NCI-H187 treated with DMSO at 0.1 percent for 48 hours (cell line): ENCODE results near the gene PPM1F.

Source experiments
- DNase-seq: peaks from one replicate; lab custom pipeline; 2025; lab: John Stamatoyannopoulos, UW

Gene PPM1F

GRCh38 chr22:21975854-21976345 is 23.3 kb upstream of the PPM1F start:
- no peak for DNase-seq

DNA sequence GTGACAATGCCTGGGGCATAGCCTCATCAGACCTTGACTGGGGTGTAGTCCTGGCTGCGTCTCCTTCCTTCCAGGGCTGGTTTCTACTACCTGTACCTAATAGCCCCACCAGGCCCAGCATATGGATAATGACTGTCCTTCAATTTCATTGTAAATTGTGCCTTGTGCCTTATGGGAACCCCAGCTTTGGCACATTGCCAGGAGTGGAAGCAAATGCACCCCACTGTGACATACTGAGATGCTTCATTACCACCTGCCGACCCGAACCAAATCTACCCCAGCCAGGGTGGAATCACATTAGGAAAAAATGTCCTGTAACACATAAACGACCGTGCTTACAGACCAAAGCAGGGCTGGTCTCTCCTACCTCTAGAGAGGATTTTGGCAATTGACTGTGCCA is 22.6 kb upstream of the PPM1F start:
- no peak for DNase-seq

DNA sequence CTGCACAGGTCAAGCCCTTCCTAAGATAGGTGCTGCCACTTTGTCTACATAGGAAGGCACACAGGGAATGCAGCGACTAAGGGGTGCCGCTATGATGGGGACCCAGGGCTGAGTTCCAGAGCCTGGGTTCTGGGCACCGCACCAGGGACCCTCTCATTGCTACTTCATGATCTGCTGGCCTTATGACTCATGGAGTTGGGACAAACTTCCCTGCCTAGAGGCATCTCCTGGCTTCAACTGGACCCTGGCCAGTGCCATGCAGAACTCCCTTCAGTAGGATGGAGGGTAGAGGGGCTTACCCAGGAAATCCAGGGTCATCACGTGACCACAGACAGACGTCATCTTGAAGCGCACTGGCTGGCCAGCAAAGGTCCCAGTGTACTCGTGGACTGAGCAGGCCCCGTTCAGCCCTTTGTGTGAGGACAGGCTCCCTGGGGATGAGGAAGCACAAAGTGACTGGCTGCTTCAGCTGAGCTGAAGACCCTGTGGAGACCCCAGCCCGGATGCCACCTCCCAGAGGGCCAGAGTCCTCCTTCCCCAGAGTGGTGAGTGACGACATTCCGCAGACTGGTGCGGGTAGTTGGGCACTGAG is 21.5 kb upstream of the PPM1F start:
- DNase-seq: no peak

GRCh38 chr22:21972806-21973205 is 20.2 kb upstream of the PPM1F start:
- no peak for DNase-seq

DNA sequence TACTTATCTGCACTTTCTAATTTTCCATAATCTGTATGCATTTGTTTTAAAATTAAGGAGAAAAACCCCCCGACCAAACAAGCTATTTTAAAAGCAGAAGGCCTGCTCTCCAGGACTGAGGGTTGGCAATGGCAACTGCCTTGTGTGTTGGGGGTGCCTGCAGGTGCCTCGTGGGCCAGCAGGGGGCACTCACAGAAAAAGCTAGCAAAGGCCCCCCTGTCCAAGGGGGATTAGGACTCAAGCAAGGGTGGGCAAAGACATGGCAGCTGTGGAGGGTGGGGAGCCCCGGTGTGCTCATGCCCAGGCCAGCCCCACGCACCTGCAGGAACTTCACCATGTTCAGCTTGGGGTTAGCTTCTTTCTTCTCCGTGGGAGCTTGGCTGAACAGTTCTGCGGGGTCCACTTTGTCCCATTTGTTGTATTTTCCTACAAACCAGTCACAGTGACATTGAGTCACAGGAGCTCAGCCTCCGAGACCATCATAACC is 19.7 kb upstream of the PPM1F start:
- DNase-seq: no peak

DNA sequence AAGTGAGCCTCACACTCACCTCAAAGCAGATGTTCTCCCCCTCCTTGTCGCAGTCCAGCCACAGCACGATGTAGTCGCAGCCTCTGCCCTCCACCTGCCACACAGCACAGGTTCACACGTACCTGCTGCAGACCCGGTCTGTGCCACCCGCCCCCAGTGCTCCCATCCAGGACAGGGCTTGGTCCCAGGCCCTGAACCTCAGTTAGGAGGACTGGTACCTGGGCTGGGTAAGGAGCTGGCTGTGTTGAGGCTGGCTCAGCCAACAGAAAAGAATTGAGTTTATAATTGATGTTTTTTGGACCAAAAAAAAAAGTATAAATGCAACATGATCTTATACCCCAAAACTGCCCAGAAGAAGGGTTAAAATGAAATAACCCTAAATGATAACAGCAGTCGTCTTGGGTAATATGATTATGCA is 19.2 kb upstream of the PPM1F start:
- no peak for DNase-seq

- DNase-seq: no peak
These were observed 18.4 kb upstream of the PPM1F start for GRCh38 chr22:21970800-21971617.

- no peak for DNase-seq
These were observed 17.6 kb upstream of the PPM1F start for GRCh38 chr22:21970037-21970799.

GRCh38 chr22:21968452-21969129 is 15.9 kb upstream of the PPM1F start:
- no peak for DNase-seq

- DNase-seq: no peak
These were observed 15.1 kb upstream of the PPM1F start for GRCh38 chr22:21967693-21968271.

- DNase-seq: no peak
These were observed 14.2 kb upstream of the PPM1F start for GRCh38 chr22:21966643-21967516.

- no peak for DNase-seq
These were observed 13.2 kb upstream of the PPM1F start for GRCh38 chr22:21965762-21966288.

GRCh38 chr22:21964918-21965484 is 12.4 kb upstream of the PPM1F start:
- DNase-seq: no peak

DNA sequence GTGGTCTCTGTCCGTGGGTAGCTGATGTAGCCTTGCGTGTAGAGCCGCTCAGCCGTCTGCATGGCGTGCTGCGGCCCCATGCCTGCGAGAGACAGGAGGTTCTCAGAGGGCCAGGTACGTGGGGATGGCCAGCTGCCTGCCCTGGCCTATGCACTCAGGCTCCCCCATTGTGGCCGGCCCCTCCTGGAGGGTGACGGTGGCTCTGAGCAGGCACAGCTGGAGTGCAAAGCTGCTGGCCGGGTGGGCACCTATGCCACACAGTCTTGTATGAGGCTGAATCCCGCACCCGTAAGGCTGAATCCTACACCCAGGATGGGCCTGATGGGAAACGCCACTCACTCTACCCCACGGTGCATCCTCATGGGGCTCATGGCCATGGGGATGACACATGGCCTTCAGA is 11.6 kb upstream of the PPM1F start:
- no peak for DNase-seq

DNA sequence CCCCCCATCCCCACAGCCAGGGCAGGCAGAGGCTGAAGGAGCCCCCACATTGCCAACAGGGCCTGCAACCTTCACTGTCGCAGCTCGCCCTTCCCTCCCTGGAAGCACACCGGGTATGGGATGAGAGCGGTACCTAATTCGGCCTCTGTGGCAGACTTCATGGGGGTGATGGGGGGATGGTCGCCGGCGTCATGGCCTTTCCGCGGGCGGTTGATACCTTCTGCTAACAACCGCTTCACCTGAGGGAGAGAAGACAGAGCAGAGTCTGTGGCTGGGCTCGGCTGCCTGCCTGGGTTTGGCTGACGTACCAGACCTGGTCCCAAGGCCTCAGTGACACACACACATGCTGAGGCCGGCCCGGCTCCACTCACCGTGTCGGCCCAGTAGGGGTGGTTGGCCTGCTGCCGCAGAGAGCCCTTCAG is 11.2 kb upstream of the PPM1F start:
- no peak for DNase-seq

DNA sequence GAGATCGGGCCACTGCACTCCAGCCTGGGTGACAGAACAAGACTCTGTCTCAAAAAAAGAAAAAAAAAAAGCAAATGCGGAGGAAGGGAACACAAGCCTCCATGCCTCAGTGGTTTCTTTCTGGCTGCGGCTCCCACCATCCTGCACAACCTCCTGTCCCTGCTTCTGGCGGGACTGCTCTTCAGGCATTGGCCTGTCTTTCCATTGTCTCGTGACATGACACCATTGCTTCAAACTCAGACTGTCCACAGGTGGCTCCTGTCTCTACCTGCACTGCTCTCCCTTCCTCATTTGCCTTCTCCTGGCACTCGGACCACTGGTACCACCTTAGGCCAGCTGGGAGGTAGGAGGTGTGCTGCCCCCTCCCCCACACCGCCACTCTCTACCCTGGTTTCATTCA is 10.6 kb upstream of the PPM1F start:
- no peak for DNase-seq

- DNase-seq: no peak
These were observed 10.0 kb upstream of the PPM1F start for GRCh38 chr22:21962655-21962949.

- no peak for DNase-seq
These were observed 9.4 kb upstream of the PPM1F start for GRCh38 chr22:21961886-21962654.

DNA sequence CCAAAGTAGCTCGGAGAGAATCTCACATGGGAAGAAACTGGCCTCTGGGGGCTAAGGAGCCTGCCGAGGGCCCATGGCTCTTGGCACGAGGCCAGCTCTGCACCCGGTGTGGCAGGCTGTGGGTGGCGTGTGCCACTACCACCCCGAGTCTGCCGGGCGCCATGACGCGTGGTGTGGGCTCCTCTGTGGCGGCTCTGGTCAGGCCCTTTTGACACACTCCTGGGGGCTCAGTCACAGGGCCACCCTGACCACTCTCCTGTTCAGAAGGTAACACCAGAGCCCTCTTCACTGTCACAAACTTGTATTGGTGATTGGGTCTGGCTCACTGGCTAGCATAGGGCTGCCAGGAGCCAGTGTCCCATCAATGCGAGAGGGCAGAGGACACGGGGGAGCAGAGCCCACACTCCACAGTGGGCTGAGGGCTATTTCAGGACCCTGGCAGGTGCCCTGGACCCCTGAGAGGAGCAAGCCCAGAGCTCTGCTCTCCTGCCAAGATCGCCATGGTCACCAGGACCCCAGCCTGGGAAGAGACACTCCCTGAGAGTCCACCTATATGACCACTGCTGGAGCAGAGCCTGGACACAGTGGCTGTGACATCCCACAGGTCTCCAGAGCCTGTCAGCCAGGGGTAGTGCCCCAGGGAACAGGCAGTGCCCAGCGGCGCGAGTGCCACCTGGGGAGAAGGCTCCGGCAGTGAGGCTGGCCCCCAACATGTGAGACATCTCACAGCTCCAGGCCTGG is 8.6 kb upstream of the PPM1F start:
- no peak for DNase-seq
